Hematopoietic multipotent progenitor cell treated with erythropoietin and hydrocortisone succinate and interleukin-3 and kit ligand, for 6 days (in vitro differentiated cells): ENCODE results near the gene ZNF140.

Experiments
- DNase-seq: peaks from one replicate; pipeline ENCODE4 v3.0.0-alpha.2; 2015

The ZNF140 gene

DNA sequence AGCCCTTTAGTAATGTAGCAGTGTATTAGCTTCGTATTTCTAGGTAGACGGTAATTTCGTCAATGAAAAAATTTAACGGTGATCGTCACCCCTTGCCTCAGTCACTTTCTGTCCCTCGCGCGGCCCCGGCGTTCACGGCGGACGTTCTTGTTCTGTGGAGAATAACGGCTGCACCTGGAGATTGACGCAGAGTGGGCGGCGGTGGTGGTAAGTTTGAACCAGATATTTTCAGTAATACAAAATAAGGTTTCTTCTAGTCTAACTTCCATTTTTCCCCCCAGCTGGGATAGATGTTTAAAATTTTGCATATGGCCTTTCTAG is 50.0 kb downstream of the ZNF140 start:
- no peak for DNase-seq

DNA sequence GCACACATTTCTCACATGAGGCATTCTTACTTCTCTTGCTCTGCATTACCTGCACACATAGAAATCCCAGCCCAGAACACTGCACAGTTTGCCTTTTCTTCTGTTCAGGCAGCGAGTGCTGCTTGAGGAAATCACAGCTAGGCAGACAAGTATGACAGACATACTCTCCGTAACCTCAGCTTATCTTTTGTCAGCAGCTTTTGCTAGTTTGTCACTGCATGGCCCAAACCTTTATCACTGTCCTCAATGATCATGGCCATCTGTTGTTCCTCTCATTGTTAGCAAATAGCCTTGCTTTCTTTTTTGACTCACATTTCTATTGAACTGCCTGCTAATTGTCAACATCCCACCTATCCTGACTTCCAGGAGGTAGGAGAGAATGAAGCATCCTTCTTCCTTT is 55.0 kb downstream of the ZNF140 start:
- peak; percentile 4 for DNase-seq

- no peak for DNase-seq
These were observed 65.3 kb downstream of the ZNF140 start for GRCh38 chr12:133145981-133146380.

GRCh38 chr12:133156125-133156690 is 75.5 kb downstream of the ZNF140 start:
- DNase-seq = peak; percentile 1
